ENCODE data around the gene PRRC1. TPM values are rescaled to one million over a fixed set of nuclear protein-coding genes. Genes with fewer than 3 reads are reported as not detected.

PRRC1 gene
- total and polyA plus RNA-seq, 4 donors = 19.6 to 44.1 (median 25.6) TPM

- TF ChIP-seq REST (IDR thresholded peaks at IDR 0.05) (no peak), TAF1 (conservative IDR thresholded peaks at IDR 0.05) (no peak), NR2F2 (IDR thresholded peaks at IDR 0.05) (no peak)
These were observed 84.2 kb downstream of the PRRC1 start (continued) for GRCh38 chr5:127601601-127602000.

DNA sequence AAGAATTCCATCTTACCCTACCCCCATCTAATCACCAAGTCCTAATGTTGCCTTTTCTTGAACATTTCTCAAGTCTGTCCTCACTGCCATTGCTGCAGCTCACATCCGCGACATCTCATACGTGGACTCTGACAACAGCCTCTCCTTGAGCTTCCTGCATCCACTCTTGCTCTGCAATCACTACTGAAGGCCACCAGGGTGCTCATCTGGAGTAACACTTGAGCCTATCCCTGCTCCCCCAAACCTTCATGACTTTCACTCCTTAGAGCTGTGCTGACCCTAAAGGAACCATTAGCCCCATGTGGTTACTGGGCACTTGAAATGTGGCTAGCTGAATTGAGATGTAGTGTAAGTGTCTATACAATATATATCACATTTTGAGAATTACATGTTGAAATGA is 85.0 kb downstream of the PRRC1 start:
- DNase-seq (ENCODE audit: low spot score) = no peak
- Histone ChIP-seq H3K9me3 (ENCODE audit: control insufficient read depth in 4 of 4, low read length in 3 of 4) (no peaks in the 10 kb centered on the region), H3K9ac (ENCODE audit: low read depth in 1 of 2, low read length in 2 of 2) (no peak overlapping the region), H3K4me3 (ENCODE audit: low read depth in 1 of 3, low read length in 3 of 3) (no peak overlapping the region), H3K27ac (ENCODE audit: low read depth in 1 of 2, low read length in 2 of 2) (no peak overlapping the region), H3K36me3 (ENCODE audit: control insufficient read depth in 4 of 4, insufficient read depth in 3 of 4, low read depth in 1 of 4, low read length in 3 of 4) (no peaks in the 10 kb centered on the region), H3K27me3 (ENCODE audit: control insufficient read depth in 4 of 4, insufficient read depth in 4 of 4, low read length in 3 of 4) (peaks cover 0 to 5% (median 0%) of the 10 kb centered on the region in 4 donors), H3K4me1 (ENCODE audit: control insufficient read depth in 4 of 4, insufficient read depth in 4 of 4, low read length in 3 of 4) (no peaks in the 10 kb centered on the region)
- WGBS = 93% methylated on average over 3 of the region's 3 CpGs
- no peak for TF ChIP-seq RAD21 (IDR thresholded peaks at IDR 0.05)
- no peak for TF ChIP-seq RXRA (IDR thresholded peaks at IDR 0.05)
- no peak for TF ChIP-seq SP1 (IDR thresholded peaks at IDR 0.05)
- no peak for TF ChIP-seq CTCF (IDR thresholded peaks at IDR 0.05; ENCODE audit: low read depth, low read length, missing input control)
- TF ChIP-seq FOXA2 (IDR thresholded peaks at IDR 0.05) = no peak
- no peak for TF ChIP-seq NR2F2 (IDR thresholded peaks at IDR 0.05)
- TF ChIP-seq EGR1 (IDR thresholded peaks at IDR 0.05; ENCODE audit: low read depth in 2 of 2) = no peak
- TF ChIP-seq ATF3 (IDR thresholded peaks at IDR 0.05) = no peak
- TF ChIP-seq, protein P1, sequence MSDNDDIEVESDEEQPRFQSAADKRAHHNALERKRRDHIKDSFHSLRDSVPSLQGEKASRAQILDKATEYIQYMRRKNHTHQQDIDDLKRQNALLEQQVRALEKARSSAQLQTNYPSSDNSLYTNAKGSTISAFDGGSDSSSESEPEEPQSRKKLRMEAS (IDR thresholded peaks at IDR 0.05) = no peak
- no peak for TF ChIP-seq HNF4A (conservative IDR thresholded peaks at IDR 0.05)
- no peak for TF ChIP-seq FOXA1 (IDR thresholded peaks at IDR 0.05)
- no peak for TF ChIP-seq REST (IDR thresholded peaks at IDR 0.05)

Data from liver (tissue), 9 donors.